ENCODE measurements around the gene ANKRD6.

The ANKRD6 gene

GRCh38 chr6:89475634-89476033 is 42.7 kb downstream of the ANKRD6 start:
- no peak for DNase-seq

- no peak for DNase-seq
These were observed 46.9 kb downstream of the ANKRD6 start for GRCh38 chr6:89479897-89480296.

GRCh38 chr6:89481695-89482094 is 48.7 kb downstream of the ANKRD6 start:
- DNase-seq: no peak

- DNase-seq: no peak
These were observed 49.2 kb downstream of the ANKRD6 start for GRCh38 chr6:89482126-89482525.

GRCh38 chr6:89483111-89483720 is 50.3 kb downstream of the ANKRD6 start:
- no peak for DNase-seq

GRCh38 chr6:89485320-89485719 is 52.4 kb downstream of the ANKRD6 start:
- no peak for DNase-seq

GRCh38 chr6:89487864-89488263 is 54.9 kb downstream of the ANKRD6 start:
- DNase-seq: no peak

GRCh38 chr6:89488438-89488837 is 55.5 kb downstream of the ANKRD6 start:
- no peak for DNase-seq

GRCh38 chr6:89489078-89489477 is 56.1 kb downstream of the ANKRD6 start:
- no peak for DNase-seq

- DNase-seq: no peak
These were observed 59.2 kb downstream of the ANKRD6 start for GRCh38 chr6:89492025-89492640.

GRCh38 chr6:89494131-89494793 is 61.3 kb downstream of the ANKRD6 start:
- DNase-seq: no peak

GRCh38 chr6:89495961-89496535 is 63.1 kb downstream of the ANKRD6 start:
- no peak for DNase-seq

- no peak for DNase-seq
These were observed 67.7 kb downstream of the ANKRD6 start for GRCh38 chr6:89500611-89501010.

GRCh38 chr6:89501222-89501621 is 68.3 kb downstream of the ANKRD6 start:
- DNase-seq: no peak

GRCh38 chr6:89501753-89502152 is 68.8 kb downstream of the ANKRD6 start:
- no peak for DNase-seq

GRCh38 chr6:89503641-89504040 is 70.7 kb downstream of the ANKRD6 start:
- DNase-seq: no peak

- no peak for DNase-seq
These were observed 72.9 kb downstream of the ANKRD6 start for GRCh38 chr6:89505847-89506246.

GRCh38 chr6:89506716-89507617 is 74.0 kb downstream of the ANKRD6 start:
- DNase-seq: no peak

- DNase-seq: no peak
These were observed 76.0 kb downstream of the ANKRD6 start for GRCh38 chr6:89508755-89509563.

- DNase-seq: no peak
These were observed 76.9 kb downstream of the ANKRD6 start for GRCh38 chr6:89509777-89510281.

GRCh38 chr6:89510393-89510792 is 77.4 kb downstream of the ANKRD6 start:
- DNase-seq: no peak
